Measurements from ENCODE around the gene P2RY2. TPM values are rescaled to one million over a fixed set of nuclear protein-coding genes. Genes with fewer than 3 reads are reported as not detected.

Gene P2RY2
- total and polyA plus RNA-seq, 11 donors = 8.5 to 28.3 (median 14.7) TPM

DNA sequence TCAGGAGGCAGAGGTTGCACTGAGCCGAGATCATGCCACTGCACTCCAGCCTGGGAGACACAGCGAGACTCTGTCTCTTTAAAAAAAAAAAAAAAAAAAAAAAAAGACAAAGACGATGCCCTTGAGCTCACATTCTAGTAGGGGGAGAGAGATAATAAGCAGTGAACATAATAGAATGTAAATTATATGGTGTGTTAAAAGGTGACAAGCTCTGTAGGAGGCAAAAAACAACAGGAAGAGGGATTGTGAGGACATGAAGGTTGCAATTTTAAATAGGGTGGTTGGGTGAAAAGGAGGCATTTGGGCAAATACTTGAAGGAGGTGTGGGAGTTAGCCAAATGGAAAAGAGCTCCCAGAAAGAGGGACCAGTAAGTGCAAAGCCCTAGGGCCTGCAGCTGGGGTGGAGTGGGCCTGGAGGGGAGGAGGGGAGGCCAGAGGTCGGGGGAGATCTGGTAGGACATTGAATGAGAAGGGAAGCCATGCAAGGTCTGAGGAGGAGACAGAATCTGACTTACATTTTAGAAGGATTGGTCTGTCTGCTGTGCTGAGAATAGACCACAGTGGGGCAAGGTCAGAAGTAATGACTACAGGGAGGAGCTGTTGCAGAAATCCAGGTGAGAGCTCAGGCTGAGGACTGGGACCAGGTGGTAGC is 26.6 kb downstream of the P2RY2 start:
- no peak for DNase-seq
- no peaks in the 10 kb centered on the region for H3K9me3 ChIP-seq

DNA sequence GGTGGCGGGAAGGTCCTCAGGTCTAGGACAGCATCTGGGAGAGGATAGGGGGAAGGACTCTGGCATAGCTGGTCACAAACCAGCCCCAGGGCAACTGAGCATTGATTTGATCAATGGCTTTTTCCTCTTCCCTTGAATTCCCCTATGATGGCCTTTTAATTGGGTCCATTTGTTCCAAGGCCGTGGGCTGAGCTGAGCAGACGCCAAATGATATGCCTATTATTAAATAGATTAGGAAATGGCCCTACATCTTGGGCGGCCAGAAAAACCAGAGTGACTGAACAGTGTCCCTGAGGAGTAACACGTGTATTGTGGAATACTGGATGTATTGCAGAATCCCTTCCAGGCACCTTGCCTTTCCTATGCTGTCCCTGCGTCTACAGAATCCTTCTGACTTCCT is 27.4 kb downstream of the P2RY2 start:
- no peak for DNase-seq

More for the DNA sequence above, 26.6 kb downstream of the P2RY2 start:
- Histone ChIP-seq H3K27ac (no peak overlapping the region), H3K36me3 (no peaks in the 10 kb centered on the region), H3K27me3 (no peaks in the 10 kb centered on the region), H3K4me3 (no peak overlapping the region), H3K4me1 (peaks cover 9 to 38% (median 28%) of the 10 kb centered on the region in 12 donors)
- WGBS, 4 donors = 66 to 87% (median 72%) methylated on average over 4 of the region's 4 CpGs
- ATAC-seq = no peak
- TF ChIP-seq, protein P1, sequence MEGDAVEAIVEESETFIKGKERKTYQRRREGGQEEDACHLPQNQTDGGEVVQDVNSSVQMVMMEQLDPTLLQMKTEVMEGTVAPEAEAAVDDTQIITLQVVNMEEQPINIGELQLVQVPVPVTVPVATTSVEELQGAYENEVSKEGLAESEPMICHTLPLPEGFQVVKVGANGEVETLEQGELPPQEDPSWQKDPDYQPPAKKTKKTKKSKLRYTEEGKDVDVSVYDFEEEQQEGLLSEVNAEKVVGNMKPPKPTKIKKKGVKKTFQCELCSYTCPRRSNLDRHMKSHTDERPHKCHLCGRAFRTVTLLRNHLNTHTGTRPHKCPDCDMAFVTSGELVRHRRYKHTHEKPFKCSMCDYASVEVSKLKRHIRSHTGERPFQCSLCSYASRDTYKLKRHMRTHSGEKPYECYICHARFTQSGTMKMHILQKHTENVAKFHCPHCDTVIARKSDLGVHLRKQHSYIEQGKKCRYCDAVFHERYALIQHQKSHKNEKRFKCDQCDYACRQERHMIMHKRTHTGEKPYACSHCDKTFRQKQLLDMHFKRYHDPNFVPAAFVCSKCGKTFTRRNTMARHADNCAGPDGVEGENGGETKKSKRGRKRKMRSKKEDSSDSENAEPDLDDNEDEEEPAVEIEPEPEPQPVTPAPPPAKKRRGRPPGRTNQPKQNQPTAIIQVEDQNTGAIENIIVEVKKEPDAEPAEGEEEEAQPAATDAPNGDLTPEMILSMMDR (IDR thresholded peaks at IDR 0.05) = no peak
- TF ChIP-seq POLR2A (IDR thresholded peaks at IDR 0.05) = no peak
- intact Hi-C loops (cut with DNase I) = loop anchor here (5.0 to 10.0 kb wide), 8 partner anchors 43 to 522 kb away; no protein-coding TSS in a partner anchor

DNA sequence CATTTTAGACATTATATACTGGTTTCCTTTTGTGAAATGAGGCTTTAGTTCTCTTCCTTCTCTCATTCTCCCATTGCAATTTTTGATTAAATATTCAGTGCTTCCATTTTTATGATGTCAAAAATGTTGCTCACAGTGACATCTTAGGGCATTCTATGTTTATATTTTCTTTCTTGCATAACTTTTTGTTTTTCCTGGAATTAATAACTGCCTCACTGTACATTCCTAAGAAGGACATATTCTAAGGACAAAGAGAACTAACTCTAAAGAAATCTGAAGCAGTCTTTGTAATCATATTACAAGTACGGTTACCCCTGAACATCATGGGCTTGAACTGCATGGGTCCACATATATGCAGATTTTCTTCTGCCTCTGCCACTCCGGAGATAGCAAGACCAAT is 28.2 kb downstream of the P2RY2 start:
- WGBS, 4 donors = 84 to 87% (median 86%) methylated on average over 2 of the region's 2 CpGs
- ATAC-seq (no peak), DNase-seq (no peak)
- Histone ChIP-seq H3K4me3 (no peak overlapping the region), H3K4me1 (peaks cover 0 to 22% (median 12%) of the 10 kb centered on the region in 12 donors), H3K27ac (no peak overlapping the region), H3K36me3 (no peaks in the 10 kb centered on the region), H3K27me3 (no peaks in the 10 kb centered on the region), H3K9me3 (no peaks in the 10 kb centered on the region)
- intact Hi-C loops (cut with DNase I) = loop anchor here in 3 of 10 donors (5.0 to 10.0 kb wide), 4 partner anchors 41 to 522 kb away; no protein-coding TSS in a partner anchor
- TF ChIP-seq, protein P1 (IDR thresholded peaks at IDR 0.05) = no peak
- TF ChIP-seq POLR2A (IDR thresholded peaks at IDR 0.05) = no peak

More for the DNA sequence above, 27.4 kb downstream of the P2RY2 start:
- Histone ChIP-seq H3K27me3 (no peaks in the 10 kb centered on the region), H3K4me3 (no peak overlapping the region), H3K27ac (no peak overlapping the region), H3K9me3 (no peaks in the 10 kb centered on the region), H3K36me3 (no peaks in the 10 kb centered on the region), H3K4me1 (peaks cover 7 to 30% (median 21%) of the 10 kb centered on the region in 12 donors)
- TF ChIP-seq POLR2A (IDR thresholded peaks at IDR 0.05) = no peak
- TF ChIP-seq, protein P1 (IDR thresholded peaks at IDR 0.05) = no peak
- 59 to 76% (median 66%) methylated on average over 6 of the region's 6 CpGs for WGBS, 4 donors
- intact Hi-C loops (cut with DNase I) = loop anchor here in 3 of 10 donors (5.0 to 10.0 kb wide), 4 partner anchors 42 to 521 kb away; no protein-coding TSS in a partner anchor
- ATAC-seq = no peak

DNA sequence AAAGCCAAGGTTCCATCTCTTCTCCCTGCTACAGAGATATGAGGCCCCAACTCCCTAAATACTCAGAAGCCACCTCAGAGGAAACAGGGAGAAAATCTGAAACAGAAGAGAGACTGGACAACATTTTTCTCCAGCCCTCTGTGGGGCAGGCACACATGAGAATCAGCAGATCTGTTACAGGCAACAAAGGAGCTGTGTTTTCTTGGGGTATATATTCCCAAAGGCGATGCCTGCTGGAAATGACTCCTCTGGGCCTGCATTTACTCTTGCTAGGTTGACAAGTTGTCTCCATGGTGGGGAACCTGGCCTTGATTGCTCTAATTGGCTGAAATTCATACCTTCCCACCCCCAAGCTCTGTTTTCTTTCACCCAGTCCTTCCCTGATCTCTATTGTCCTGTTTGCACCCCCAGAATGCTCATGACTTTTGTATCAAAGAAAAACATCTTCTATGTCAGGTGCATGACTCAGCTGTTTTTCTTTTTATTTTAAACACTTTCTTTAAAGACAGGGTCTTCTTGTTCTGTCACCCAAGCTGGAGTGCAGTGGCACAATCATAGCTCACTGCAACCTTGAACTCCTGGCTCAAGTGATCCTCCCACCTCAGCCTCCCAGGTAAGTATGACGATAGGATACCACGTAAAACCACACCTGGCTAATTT is 30.6 kb downstream of the P2RY2 start:
- intact Hi-C loops (cut with DNase I) = loop anchor here in 3 of 10 donors (5.0 to 10.0 kb wide), 4 partner anchors 39 to 524 kb away; no protein-coding TSS in a partner anchor
- Histone ChIP-seq H3K27me3 (no peaks in the 10 kb centered on the region), H3K4me1 (peaks cover 0 to 3% (median 0%) of the 10 kb centered on the region in 12 donors), H3K4me3 (no peak overlapping the region), H3K9me3 (no peaks in the 10 kb centered on the region), H3K36me3 (no peaks in the 10 kb centered on the region), H3K27ac (no peak overlapping the region)
- DNase-seq (no peak), ATAC-seq (no peak)
- TF ChIP-seq, protein P1 (IDR thresholded peaks at IDR 0.05) = no peak
- TF ChIP-seq POLR2A (IDR thresholded peaks at IDR 0.05) = no peak
- 84 to 97% (median 95%) methylated on average over 3 of the region's 3 CpGs for WGBS, 4 donors

Measured in heart left ventricle (tissue), 16 donors.